Right ventricle myocardium superior (tissue), 1 donor: Measurements from ENCODE around the gene TP73. TPM values are rescaled to one million over a fixed set of nuclear protein-coding genes. Genes with fewer than 3 reads are reported as not detected.

Source experiments
- ATAC-seq: fragments of 200-7000 bp; cut with Tn5 transposase; one replicate; pipeline ENCODE4 v1.9.1; 2020; ENCODE audit warnings: mild to moderate bottlenecking; ENCODE audit not compliant: poor library complexity
- DNase-seq: peaks from one replicate; pipeline ENCODE4 v3.0.0-alpha.2; 2020
- intact Hi-C: fragments of 100-400 bp; cut with DNase I; formaldehyde crosslinking; loops from one replicate; pipeline ENCODE4 v1.11.2; 2022
- total RNA-seq: library from RNA; stranded (reverse); fragmentation: NEBNext Ultra II Directional; extraction: Animal tissue kit (Norgen Biotek cat#: 25700); gene quantifications from one replicate; pipeline ENCODE4 v1.2.1, GENCODE V29; 2021
- donor health status: DM: no; HTN: yes; CAD: no; lungs with severe emphysema.

Gene TP73
- total RNA-seq, 1 donor from 2014 or later, result not detected

GRCh38 chr1:3645666-3646355 lies 6.5 kb upstream of the TP73 start:
- intact Hi-C loops, result no loop called here
- ATAC-seq (no peak), DNase-seq (no peak)

DNA sequence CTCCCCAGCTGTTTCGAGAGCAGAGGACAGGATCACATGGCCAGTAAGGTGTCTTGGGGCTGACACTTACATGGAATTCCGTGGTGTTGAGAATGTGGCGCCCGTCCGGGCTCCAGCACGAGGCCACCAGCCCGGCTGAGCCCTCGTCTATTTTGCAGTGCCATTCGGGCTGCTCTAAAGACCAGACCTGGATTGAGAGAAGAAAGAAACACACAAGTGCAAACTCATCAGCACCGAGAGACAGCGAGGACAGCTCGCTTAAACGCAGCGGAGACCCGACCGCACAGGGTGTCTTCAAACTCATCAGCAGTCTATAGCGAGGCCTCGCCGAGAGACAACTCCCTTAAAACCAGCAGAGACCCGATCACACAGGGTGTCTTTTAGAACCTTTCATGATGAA lies 5.7 kb upstream of the TP73 start:
- intact Hi-C loops, result no loop called here
- no peak for ATAC-seq
- no peak for DNase-seq

- DNase-seq, result peak; percentile 96
- ATAC-seq, result peak; percentile 97
- intact Hi-C loops, result no loop called here
These were observed 2.7 kb upstream of the TP73 start, which contains the start of gene WRAP73 for GRCh38 chr1:3649342-3650247. TSS of gene WRAP73 (minus strand) at chr1:3650103. CDS start at chr1:3649999, 104 bp downstream.

DNA sequence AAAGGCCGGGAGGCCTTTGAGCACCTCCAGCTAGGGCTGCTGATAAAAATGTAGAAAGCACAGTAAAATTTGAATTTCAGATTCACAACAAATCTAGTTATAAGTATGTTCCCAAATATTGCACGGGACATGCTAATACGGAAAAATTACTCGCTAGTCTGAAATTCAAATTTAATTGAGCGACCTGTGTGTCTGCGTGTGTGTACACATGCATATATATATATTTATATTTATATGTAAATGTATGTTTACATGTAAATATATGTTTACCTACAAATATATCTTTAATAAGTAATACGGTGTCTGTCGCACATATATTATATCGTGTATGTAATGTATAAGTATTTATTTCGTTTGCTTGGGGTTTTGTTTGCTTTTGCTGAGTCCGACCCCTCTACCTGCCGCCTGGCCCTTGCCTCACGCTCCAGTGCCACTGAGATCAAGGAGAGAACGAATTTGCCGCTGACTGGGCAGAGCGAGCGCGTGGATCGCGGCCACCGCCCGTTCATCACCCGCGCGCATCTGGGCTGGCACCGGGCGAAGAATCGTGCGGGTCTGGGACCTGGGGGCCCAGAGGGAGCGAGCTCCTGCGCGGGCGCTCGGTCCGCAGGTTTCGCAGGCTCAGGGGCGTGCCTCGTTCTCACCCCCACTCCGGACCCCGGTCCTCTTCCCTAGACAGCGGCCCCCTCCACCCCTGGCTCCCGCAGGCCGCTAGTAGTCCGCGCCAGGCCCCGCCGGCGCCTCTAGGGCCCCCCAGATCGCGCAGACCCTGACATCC lies 1.9 kb upstream of the TP73 start:
- DNase-seq (peak; percentile 34), ATAC-seq (no peak)
- intact Hi-C loops, result no loop called here

- ATAC-seq, result no peak
- intact Hi-C loops, result no loop called here
- peak; percentile 37 for DNase-seq
These were observed 1.0 kb upstream of the TP73 start for GRCh38 chr1:3651026-3651929.

GRCh38 chr1:3652548-3653285 lies 401 bp downstream of the TP73 start:
- intact Hi-C loops, result no loop called here
- DNase-seq, result peak; percentile 38
- ATAC-seq, result no peak

DNA sequence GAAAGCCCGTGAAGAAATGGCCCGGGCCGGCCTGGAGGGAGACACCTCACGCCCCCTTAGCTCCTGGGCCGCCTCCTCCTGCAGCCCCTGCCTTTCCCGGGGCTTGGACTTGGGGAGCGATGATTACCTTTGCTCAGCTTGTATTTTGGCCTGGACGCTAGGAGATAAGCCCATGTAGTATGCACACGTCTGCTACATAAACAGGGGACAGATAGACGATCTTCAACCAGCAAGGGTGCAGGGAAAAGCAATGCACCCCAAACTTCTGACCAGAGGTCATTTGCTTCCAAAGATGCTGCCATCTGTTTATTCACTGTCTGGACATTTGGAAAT lies 936 bp downstream of the TP73 start:
- intact Hi-C loops, result no loop called here
- DNase-seq, result no peak
- no peak for ATAC-seq

DNA sequence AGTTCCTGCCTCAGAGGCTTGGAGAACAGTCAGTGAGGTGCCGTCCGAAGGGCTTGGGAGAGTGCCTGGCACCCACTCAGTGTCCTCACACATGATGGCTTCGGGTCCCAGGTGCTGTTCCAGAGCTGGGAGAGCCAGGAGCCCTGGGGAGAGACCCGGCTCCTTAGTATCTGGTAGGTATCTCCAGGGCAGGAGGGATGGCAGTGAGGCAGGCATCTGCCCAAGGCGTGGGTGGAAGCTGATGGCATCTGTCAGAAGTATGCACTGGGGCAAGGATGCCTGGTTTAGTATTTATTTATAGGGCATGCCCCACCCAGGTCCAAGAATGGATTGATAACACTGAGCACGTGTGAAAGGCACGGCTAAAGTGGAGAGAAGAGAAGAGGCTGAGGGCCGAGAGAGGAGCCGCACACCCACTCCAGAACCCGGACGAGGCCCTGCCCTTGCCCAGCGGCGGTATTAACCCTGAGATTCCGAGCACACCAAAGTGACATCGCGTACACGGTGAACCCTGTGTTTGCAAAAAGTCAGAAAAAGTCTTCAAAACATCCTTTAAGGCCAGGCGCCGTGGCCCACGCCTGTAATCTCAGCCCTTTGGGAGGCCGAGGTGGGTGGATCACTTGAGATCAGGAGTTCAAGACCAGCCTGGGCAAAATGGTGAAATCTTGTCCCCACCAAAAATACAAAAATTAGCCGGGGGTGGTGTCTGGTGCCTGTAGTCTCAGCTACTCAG lies 2.4 kb downstream of the TP73 start:
- peak; percentile 50 for ATAC-seq
- intact Hi-C loops, result no loop called here

GRCh38 chr1:3656450-3657095 lies 4.3 kb downstream of the TP73 start:
- intact Hi-C loops, result no loop called here
- no peak for ATAC-seq
- DNase-seq, result peak; percentile 22

More for the DNA sequence above, 2.4 kb downstream of the TP73 start:
- DNase-seq, result peak; percentile 20

GRCh38 chr1:3657096-3657475 lies 4.8 kb downstream of the TP73 start:
- peak; percentile 26 for DNase-seq
- no peak for ATAC-seq
- intact Hi-C loops, result no loop called here

- DNase-seq, result peak; percentile 20
- ATAC-seq, result no peak
- intact Hi-C loops, result no loop called here
These were observed 5.4 kb downstream of the TP73 start for GRCh38 chr1:3657578-3658230.

GRCh38 chr1:3658231-3658615 lies 5.9 kb downstream of the TP73 start:
- intact Hi-C loops, result no loop called here
- no peak for ATAC-seq
- DNase-seq, result peak; percentile 26

DNA sequence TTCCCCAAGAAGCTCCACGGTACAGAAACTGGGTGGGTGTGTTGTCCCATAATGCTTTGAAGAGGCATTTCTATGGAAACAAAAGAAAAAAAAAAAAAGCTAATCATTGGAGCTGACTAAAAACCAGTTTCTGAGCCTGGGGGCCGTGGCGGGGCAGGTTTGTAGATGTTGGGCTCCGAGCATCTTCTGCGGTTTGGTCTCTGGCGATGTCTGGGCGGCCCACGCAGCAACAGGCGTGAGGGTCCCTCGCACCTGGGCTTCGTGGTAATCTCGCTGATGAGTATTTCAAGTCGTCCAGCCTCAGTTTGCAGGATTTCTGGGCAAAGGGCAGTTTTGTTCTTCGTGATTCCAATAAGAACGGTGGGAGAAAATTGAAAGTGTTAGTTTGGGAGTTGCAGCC lies 6.8 kb downstream of the TP73 start:
- peak; percentile 14 for DNase-seq
- intact Hi-C loops, result no loop called here
- ATAC-seq, result no peak

DNA sequence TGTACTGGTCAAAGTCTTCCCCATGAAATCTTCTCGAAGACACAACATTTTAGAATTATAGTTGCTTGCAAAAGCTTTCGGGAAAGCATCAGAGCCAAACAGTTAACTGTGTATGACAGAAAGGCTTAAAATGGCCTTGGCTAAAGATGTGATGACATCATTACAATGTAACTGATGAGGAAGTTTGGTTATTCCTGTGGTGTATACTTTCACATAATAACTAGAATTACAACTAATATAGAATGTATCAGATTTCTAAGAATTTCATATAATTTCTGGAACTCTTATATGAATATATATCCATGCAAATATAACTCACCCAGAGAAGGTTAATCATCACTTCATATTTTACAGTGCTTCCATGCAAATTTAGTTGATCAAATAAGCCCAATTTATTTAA lies 8.4 kb downstream of the TP73 start:
- intact Hi-C loops, result no loop called here
- DNase-seq (no peak), ATAC-seq (no peak)

GRCh38 chr1:3661631-3662030 lies 9.3 kb downstream of the TP73 start:
- intact Hi-C loops, result no loop called here
- DNase-seq (no peak), ATAC-seq (no peak)

DNA sequence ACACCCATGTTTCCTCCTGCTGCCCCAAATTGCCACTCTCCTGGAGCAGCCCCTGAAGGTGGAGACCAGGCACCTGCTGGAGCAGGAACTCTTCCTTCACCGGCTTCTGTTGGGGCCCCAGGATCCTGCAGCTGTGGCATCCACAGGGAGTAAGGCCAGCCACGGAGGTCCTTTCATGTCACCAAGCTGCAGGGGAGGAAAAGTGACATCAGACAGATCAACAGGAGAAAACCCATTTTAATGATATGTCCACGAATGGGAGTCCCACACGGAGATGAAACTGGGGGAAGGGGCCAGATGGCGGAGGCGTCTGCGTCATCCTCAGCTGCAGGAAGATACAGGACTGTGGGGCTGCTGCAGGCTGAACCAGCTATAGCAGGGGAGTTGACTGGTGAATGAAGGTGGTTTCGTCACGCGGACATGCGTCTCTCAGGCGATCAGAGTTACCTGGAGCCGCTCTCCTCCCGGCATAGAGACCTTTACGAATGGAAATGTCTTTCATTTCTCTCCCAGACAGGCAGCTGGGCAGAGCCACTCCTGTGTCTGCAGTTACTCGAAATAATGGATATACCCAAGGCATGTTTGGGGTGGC lies 9.9 kb downstream of the TP73 start:
- DNase-seq, result peak; percentile 14
- intact Hi-C loops, result no loop called here
- no peak for ATAC-seq
